Measurements from ENCODE around the gene CHN2. TPM values are rescaled to one million over a fixed set of nuclear protein-coding genes. Genes with fewer than 3 reads are reported as not detected.

The CHN2 gene
- total RNA-seq, 1 experiment from 2014 or later, result 0.15 TPM

DNA sequence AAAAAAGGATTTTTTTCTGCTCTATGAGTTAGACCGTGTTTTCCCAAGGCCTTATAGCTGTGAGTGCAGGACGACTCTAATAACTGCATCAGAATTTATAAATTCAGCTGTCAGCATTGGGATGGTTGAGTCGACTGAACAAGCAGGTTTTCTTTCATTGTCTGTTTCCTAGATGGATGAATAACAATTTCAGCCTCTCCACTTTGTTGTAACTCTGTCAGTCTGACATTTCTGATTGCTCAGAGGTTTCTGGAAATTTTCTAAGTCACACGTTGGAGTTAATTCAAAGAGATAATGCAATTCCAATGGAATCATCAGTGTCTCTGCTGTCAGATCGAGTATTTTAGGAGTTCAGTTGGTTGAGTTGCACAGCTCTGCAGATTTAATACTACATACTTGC is 159.2 kb downstream of the CHN2 start:
- Histone ChIP-seq H3K36me3 (ENCODE audit: control insufficient read depth, insufficient read depth, low read length) (no peaks in the 10 kb centered on the region), H3K27ac (ENCODE audit: low read length) (no peak overlapping the region), H3K4me3 (ENCODE audit: low read depth in 2 of 2, low read length in 2 of 2) (no peak overlapping the region), H3K9me3 (ENCODE audit: control insufficient read depth, insufficient read depth, low read depth, low read length) (no peaks in the 10 kb centered on the region), H3K4me1 (ENCODE audit: control insufficient read depth, insufficient read depth, low read length) (no peaks in the 10 kb centered on the region), H3K27me3 (ENCODE audit: control insufficient read depth, insufficient read depth, low read length) (peaks cover 3% of the 10 kb centered on the region)
- in situ Hi-C loops (cut with HindIII; ENCODE audit: low pct_unique_long_range_greater_than_20kb, low sequenced_read_pairs) (no loop called here), intact Hi-C loops (cut with micrococcal nuclease; ENCODE audit: unreplicated experiment) (no loop called here)
- no peak for TF ChIP-seq TCF7L2 (IDR thresholded peaks at IDR 0.05; ENCODE audit: low read depth, low read length)
- TF ChIP-seq, protein P1, sequence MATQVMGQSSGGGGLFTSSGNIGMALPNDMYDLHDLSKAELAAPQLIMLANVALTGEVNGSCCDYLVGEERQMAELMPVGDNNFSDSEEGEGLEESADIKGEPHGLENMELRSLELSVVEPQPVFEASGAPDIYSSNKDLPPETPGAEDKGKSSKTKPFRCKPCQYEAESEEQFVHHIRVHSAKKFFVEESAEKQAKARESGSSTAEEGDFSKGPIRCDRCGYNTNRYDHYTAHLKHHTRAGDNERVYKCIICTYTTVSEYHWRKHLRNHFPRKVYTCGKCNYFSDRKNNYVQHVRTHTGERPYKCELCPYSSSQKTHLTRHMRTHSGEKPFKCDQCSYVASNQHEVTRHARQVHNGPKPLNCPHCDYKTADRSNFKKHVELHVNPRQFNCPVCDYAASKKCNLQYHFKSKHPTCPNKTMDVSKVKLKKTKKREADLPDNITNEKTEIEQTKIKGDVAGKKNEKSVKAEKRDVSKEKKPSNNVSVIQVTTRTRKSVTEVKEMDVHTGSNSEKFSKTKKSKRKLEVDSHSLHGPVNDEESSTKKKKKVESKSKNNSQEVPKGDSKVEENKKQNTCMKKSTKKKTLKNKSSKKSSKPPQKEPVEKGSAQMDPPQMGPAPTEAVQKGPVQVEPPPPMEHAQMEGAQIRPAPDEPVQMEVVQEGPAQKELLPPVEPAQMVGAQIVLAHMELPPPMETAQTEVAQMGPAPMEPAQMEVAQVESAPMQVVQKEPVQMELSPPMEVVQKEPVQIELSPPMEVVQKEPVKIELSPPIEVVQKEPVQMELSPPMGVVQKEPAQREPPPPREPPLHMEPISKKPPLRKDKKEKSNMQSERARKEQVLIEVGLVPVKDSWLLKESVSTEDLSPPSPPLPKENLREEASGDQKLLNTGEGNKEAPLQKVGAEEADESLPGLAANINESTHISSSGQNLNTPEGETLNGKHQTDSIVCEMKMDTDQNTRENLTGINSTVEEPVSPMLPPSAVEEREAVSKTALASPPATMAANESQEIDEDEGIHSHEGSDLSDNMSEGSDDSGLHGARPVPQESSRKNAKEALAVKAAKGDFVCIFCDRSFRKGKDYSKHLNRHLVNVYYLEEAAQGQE (IDR thresholded peaks at IDR 0.05; ENCODE audit: insufficient read depth in 1 of 2, low read depth in 2 of 2, low read length in 1 of 2), result no peak
- no peak for TF ChIP-seq POLR2AphosphoS5 (IDR thresholded peaks at IDR 0.05; ENCODE audit: low read depth, low read length)
- TF ChIP-seq SIN3A (IDR thresholded peaks at IDR 0.05; ENCODE audit: borderline replicate concordance, insufficient read depth, low read depth, low read length), result no peak
- no peak for TF ChIP-seq CTCF (IDR thresholded peaks at IDR 0.05)
- POLR2A ChIA-PET, result no interaction called here
- ATAC-seq, result no peak
- DNase-seq (ENCODE audit: low read depth, low spot score), result no peak
- CTCF ChIA-PET, result no interaction called here
- BruUV-seq (replicated peaks), result no TSS peak

GRCh38 chr7:29354340-29354739 is 159.8 kb downstream of the CHN2 start:
- Histone ChIP-seq H3K4me3 (ENCODE audit: low read depth in 2 of 2, low read length in 2 of 2) (no peak overlapping the region), H3K36me3 (ENCODE audit: control insufficient read depth, insufficient read depth, low read length) (no peaks in the 10 kb centered on the region), H3K27ac (ENCODE audit: low read length) (no peak overlapping the region), H3K27me3 (ENCODE audit: control insufficient read depth, insufficient read depth, low read length) (no peaks in the 10 kb centered on the region; the same call in none of the 2 replicates), H3K4me1 (ENCODE audit: control insufficient read depth, insufficient read depth, low read length) (no peaks in the 10 kb centered on the region), H3K9me3 (ENCODE audit: control insufficient read depth, insufficient read depth, low read depth, low read length) (no peaks in the 10 kb centered on the region)
- intact Hi-C loops (cut with micrococcal nuclease; ENCODE audit: unreplicated experiment), result no loop called here
- ChIA-PET CTCF (no interaction called here), POLR2A (no interaction called here)
- TF ChIP-seq, protein P1 (IDR thresholded peaks at IDR 0.05; ENCODE audit: insufficient read depth in 1 of 2, low read depth in 2 of 2, low read length in 1 of 2), result no peak
- TF ChIP-seq SIN3A (IDR thresholded peaks at IDR 0.05; ENCODE audit: borderline replicate concordance, insufficient read depth, low read depth, low read length), result no peak
- TF ChIP-seq POLR2AphosphoS5 (IDR thresholded peaks at IDR 0.05; ENCODE audit: low read depth, low read length), result no peak
- TF ChIP-seq TCF7L2 (IDR thresholded peaks at IDR 0.05; ENCODE audit: low read depth, low read length), result no peak
- no peak for TF ChIP-seq CTCF (IDR thresholded peaks at IDR 0.05)
- in situ Hi-C loops (cut with HindIII; ENCODE audit: low pct_unique_long_range_greater_than_20kb, low sequenced_read_pairs), result no loop called here
- ATAC-seq, result no peak
- BruUV-seq (replicated peaks), result no TSS peak
- DNase-seq (ENCODE audit: low read depth, low spot score), result no peak

All from Panc1 (cell line).